Activated T-cell treated with anti-CD3 and anti-CD28 coated beads for 48 hours (primary cell): ENCODE results near the gene DYNLL2.
A peak's percentile ranks its signal among the peaks of the same experiment; 100 is the strongest.
"Not testable (repeated sequence)": the region's sequence is repeated elsewhere in the genome, so short reads cannot be mapped to it uniquely, and the experiment has no call there.

ENCODE experiments used
- DNase-seq: peaks from one replicate; pipeline ENCODE4 v3.0.0-alpha.2; 2020; ENCODE audit warnings: low read depth

The DYNLL2 gene

DNA sequence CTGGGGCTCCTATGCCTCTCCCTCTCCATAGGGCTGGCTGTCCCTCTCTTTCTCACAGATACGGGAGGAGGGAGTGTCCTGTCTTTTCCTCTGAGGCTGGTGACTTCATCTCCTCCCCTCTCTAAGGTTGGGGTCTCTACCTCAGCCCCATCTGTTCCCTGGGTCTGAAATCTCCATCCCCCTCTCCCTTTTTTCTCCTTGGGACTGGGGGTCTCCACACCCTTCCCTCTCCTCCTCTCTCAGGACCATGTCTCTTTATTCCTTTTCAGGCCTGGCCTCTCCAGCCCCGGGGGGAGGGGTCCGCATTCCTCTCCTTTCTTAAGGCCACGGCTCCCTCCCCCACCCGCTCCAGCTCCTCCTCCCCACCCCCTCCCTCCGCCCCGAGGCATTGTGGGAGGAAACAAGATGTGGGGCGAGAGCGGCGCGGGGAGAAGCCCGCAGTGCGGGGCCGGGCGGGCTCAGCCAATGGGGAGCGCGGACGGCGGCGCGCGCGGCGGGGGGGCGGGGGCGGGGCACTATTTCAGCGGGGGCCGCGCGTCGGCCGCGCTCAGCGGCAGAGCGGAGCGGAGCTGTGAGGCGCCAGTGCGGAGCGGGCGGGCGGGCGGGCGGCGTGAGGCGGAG is at the start of gene DYNLL2:
Gene DYNLL2 (plus strand): TSS at position 550 of the 621 bp plus-strand sequence. CDS start 3,672 bp downstream, outside the sequence.
- DNase-seq: peak; percentile 88

DNA sequence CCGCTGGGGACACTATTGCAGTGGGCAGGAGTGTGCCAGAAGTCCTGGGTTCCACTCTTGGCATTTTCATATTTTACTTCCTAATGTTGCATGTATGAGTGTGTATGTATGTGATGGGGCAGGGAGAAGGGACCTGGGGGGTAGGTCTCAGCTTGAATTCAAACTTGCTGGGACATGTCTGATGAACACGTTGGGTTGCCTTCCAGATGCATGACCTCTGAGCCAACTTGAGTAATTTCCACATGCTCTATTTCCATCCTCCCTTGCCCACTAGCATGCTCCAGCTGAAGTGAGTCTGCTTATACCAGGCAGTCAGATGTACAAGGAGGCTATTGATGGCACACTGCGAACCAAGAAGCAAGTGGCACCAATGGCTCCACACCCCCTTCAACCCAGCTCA is 43.2 kb upstream of the DYNLL2 start:
- DNase-seq: no peak

GRCh38 chr17:58040386-58040785 is 42.8 kb upstream of the DYNLL2 start:
- no peak for DNase-seq

GRCh38 chr17:58041161-58041560 is 42.1 kb upstream of the DYNLL2 start:
- DNase-seq: no peak

GRCh38 chr17:58043221-58044181 is 39.7 kb upstream of the DYNLL2 start:
- no peak for DNase-seq

GRCh38 chr17:58044256-58044655 is 39.0 kb upstream of the DYNLL2 start:
- DNase-seq: not testable (repeated sequence)

DNA sequence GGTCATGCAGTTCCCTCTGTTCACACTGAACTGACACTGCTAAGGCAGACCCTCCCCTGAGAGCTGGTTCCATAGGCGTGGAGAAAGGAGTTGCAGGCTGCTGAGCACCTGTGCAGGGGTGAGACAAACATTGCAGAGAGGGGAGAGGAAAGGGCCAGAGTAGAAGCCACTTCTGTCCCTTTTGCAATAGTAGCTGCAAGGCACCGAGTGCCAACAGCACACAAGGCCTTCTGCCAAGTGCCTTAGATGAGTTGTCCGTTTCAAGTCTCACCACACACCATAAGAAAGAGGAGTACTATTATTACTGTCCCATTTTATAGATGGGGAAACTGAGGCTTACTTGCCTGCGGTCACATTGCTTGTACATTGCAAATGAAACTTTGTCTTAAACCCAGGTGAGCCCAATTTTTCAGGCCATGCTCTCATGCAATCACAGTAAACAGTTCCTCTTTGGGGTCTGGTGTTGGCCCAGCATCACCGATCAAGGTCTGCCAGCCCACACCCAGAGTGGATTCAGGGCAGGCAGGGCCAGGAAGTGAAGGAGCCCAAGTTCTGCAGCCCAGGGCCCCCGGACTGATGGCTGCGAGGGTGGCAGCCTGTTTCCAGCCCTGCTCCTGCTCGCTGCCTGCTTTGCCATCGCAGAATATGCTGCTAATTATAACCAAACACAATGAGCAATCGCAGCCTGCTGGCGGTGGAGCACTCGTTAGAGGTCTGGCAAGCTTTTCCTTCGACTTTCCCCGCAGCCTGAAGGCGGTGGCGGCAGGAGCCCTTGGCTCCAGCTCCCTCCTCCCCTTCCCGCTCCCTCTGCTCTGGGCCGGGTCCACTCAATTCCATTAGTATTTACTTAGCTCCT is 36.8 kb upstream of the DYNLL2 start:
- DNase-seq: no peak

DNA sequence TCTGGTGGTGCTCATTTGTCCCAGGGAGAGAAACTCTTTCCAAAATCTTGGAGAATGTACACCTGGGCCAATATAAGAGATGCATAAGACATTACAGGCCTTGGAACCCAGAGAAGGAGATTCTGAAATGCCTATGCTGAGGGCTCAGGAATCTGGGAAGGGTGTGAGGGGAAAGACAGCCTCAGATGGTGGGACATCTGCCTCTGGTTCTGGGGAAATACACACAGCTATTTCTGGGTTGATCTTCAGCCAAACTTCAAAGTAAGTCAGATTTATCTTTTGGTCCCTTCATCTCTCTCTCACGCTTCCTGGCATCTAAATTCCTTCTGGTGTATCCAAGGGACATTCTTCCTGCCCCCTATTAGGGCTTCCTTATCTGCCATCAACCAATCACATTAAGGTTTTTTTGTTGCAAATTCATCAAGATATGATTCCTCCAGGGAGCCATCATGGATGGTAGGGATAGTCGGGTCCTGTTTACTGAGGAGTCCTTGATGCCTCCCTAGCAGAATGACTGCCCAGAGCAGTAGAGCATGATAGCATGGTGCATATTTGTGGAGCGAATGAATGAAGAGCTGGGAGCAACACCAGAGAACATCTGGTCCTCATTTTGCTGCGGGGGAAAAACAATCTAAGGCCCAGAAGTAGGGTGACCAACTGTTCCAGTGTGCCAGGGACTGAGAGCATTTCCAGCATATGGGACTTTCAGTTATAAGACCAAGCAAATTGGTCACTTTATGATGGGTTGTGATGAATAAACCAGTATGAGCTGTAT is 35.7 kb upstream of the DYNLL2 start:
- no peak for DNase-seq

DNA sequence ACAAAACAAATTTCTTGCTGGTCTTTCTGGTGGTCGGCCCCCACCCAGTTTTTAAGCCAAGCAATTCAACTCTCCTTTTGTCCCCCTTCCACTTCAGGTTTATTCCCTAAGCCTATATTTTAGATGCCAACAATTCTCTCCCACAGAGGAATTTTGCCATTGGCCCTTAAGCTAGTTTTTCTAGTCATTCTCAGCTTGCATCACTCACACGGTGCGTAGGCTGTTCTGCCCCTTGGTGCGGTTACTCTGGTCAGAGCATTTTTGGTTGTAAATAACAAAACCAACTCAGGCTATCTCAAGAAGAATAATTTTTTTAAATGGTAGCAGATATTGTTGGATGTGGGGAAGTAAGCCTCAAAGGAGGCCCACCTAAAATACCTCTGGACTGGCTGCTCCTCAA is 33.7 kb upstream of the DYNLL2 start:
- no peak for DNase-seq

- DNase-seq: no peak
These were observed 32.3 kb upstream of the DYNLL2 start for GRCh38 chr17:58050966-58051365.

DNA sequence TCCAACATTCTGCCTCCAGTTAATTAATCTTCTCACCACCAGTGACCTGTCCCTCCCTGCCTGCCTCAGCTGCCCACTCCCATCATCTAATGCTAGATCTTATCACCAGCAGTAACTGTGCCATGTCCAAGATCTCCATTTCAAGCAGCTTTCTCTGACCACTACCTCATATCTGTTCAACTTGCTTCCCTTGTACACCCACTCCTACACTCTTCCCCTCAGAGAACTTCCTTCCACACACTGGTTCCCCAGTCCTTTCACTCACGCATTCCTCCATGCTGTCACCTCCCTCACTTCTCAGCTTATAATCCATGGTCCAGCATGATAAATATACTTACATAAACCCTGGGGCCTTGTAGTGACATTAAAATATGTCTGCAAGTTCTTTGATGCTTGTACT is 31.8 kb upstream of the DYNLL2 start:
- no peak for DNase-seq

- no peak for DNase-seq
These were observed 30.8 kb upstream of the DYNLL2 start for GRCh38 chr17:58052407-58052806.

DNA sequence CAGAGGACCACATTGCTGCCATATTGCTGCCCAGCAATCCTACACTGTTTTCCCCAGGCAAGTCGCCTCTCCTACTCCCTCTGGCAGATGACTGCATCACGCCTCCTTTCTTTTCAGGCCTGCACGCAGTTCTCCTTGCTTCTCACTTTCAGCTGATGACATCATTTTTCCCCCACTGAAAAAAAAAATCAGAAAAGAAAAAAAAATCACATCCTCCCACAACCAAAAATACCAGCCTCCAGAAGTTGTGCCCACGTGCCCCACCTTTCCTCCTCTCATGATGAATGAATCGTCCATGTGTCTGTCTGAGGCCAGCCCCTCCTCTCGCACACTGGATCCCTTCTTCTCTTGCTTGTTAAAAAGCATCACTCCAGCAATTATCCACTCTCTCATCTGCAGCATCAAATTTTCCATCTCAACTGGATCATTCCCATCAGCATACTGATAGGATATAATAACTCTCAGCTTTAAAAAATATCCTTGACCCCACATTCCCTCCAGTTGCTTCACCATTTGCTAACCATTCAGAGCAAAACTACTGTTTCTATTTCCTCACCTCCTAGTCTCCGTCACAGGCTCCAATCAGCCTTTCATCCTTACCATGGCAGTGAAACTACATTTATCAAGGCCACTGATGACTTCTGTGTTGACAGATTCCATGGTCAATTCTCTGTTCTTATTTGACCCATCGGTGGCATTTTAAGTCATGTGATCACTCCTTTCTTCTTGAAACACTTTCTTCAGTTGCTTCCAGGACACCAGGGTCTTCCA is 30.1 kb upstream of the DYNLL2 start:
- no peak for DNase-seq

DNA sequence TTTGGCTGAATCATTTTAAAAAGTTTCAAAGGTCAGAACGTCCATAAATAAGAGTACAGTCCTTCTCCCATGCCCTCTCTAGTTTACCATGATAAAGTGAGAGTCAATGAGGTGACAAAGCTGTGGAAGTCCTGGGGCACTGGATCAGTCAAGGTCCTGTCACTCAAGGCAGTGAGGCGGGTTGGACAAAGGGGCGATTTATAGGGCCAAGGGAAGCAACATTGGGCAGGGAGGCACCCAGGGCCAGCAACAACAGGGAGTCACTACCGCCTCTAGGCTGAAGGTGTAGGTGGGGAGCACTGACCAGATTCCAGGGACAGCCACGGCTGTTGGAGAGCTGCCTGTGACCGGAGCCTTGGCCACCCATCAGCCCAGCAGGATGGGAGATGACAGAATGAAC is 28.6 kb upstream of the DYNLL2 start:
- no peak for DNase-seq

GRCh38 chr17:58056476-58056875 is 26.7 kb upstream of the DYNLL2 start:
- DNase-seq: no peak

DNA sequence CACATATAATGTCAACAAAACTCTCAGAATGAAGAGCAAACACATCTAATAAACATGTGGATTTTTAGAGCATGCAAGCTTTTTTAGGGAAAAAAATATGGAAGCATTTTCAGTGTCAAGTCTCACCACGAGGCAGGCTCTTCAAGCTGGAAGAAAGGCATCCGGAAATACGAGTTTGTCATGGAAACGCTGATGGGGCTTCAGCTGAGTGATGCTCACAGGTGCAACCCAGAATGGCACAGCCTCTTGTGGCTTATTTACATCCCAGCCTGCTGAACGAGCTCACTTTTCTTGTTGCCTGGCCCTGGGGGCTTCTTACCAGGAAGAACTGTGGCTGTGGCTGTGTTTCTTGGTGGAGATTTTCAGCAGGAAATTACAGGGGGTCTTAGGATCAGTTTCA is 24.1 kb upstream of the DYNLL2 start:
- DNase-seq: no peak

DNA sequence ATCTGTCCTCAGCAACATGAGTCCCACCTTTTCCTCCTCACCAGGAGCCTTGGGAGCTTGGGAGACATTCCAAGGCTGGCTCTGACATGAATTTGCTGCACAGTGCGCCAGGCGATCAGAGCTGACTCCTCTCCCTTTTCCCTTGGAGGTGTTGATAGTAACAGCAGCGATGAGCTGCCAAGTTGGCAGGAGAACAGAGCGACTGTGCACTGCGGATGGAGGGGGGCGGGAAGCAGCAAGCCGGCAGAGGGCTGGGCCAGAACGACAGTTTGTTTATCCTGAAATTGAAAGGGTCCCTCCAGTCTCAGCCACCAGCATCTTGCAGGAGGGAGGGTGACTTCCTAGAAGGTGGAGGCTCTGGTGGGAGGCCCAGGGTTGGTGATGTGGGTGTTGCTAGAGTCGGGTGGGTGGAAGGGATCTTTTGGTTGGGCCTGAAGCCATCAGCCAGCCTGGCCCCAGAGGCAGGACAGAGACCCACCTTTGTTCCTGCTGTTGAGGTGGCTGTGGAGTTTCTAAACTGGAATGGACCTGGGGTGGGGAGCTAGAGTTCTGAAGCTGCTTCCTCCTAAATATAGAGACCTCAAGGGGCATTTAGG is 22.5 kb upstream of the DYNLL2 start:
- DNase-seq: no peak

DNA sequence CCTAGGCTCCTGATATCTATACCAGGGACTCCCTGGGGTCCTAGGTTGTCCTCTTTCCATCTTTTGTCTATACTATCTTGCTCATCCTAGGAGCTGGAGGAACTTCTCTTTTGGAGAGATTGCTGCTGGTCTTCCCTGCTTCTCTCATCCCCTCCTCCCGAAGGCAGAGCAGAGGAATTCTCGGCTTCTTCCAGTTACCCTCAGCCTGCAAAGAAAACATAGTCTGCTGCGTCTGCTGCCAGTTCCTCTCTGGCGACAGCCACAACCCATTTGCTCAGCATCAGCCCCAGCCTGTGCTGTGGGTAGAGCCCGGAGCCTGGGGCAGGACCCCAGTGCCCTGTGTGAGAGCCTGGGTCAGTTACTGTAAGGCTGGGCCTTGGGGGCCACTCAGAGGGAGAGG is 21.5 kb upstream of the DYNLL2 start:
- DNase-seq: no peak

GRCh38 chr17:58065238-58065637 is 18.0 kb upstream of the DYNLL2 start:
- no peak for DNase-seq

DNA sequence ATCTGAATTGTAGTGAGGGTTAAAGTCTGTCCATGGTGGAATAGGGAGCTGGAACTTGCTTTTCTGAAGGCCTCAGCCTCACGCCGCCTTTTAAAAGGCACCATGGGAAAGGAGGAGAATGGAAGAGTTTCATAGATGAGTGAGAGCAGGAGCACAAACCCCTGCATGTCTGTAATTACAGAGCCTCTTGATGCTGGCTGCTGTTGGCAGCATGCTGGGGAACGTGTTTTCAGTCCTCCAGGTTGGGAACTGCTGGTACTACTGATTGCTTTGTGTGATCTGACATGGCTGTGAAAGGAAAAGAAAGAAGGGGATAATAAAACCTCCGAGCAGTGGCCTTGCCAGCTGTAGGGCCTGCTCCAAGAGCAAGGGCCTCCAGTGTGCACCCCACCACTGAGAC is 16.8 kb upstream of the DYNLL2 start:
- no peak for DNase-seq

DNA sequence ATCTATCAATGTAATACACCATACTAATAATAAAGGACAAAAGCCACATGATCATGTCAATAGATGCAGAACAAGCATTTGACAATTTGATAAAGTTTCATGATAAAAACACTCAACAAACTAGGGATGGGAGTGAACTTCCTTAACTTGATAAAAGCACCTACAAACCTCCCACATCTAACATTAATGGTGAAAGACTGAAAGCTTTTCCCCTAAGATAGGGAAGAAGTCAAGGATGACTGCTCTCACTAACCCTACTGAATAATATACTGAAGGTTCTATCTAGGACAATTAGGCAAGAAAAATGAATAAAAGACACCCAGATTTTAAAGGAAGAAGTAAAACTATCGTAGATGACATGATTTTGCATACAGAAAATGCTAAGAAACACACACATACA is 10.4 kb upstream of the DYNLL2 start:
- DNase-seq: no peak
